Esophagus muscularis mucosa (tissue), 3 donors: ENCODE measurements around the gene DUSP22.

Experiments
- POLR2A ChIP-seq: fragments of 450-650 bp; IDR thresholded peaks from one replicate; pipeline ENCODE4 v1.6.1; 2017; ENCODE audit warnings: antibody characterized with exemption, moderate library complexity, mild to moderate bottlenecking, low read depth
- TF ChIP-seq, protein P1 (sequence below), 3 experiments: fragments of 200-600 bp in 2 of 3; fragments of 450-650 bp in 1 of 3; sonication (generic) in 2 of 3; IDR thresholded peaks; one replicate each; pipeline ENCODE4 v1.5.1; 2017 to 2019; ENCODE audit warnings: antibody characterized with exemption in 3 of 3, mild to moderate bottlenecking in 2 of 3, moderate library complexity in 1 of 3

DNA sequence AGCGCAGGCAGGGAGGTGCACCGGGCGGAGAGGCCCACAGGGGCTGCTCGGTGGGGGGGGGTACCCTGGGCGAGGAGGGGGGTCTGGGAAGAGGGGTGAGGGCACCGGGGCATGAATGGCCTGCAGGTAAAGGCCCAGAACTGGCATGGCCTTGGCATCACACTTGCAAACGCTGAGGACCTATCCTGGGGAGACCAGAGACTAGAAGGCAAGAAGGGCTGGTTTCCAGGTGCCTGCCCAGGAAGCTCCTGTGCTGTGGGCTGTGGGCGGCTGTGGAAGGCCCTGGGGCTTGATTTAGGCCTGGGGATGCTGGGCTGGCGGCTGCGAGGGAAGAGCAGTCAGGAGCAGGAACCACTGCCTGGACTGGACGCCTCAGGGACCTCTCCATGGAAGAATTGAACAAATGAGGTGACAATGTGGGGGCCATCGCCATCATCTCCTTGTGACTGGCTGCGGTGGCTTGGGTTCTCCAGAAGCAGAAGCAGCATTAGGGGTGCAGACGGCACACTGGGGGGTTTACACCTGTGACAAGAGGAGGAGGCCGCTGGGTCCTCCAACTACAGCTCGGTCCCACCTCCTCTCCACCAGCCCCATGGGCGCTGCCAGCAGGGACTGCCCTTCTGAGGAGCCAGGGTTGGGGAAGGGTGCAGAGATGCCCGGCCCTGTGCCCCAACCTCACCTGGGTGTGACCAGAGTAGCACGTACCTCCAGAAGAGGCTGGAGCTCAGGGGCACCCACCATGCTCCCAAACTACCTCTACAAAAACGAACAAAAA lies 67.2 kb downstream of the DUSP22 start:
- TF ChIP-seq, protein P1, sequence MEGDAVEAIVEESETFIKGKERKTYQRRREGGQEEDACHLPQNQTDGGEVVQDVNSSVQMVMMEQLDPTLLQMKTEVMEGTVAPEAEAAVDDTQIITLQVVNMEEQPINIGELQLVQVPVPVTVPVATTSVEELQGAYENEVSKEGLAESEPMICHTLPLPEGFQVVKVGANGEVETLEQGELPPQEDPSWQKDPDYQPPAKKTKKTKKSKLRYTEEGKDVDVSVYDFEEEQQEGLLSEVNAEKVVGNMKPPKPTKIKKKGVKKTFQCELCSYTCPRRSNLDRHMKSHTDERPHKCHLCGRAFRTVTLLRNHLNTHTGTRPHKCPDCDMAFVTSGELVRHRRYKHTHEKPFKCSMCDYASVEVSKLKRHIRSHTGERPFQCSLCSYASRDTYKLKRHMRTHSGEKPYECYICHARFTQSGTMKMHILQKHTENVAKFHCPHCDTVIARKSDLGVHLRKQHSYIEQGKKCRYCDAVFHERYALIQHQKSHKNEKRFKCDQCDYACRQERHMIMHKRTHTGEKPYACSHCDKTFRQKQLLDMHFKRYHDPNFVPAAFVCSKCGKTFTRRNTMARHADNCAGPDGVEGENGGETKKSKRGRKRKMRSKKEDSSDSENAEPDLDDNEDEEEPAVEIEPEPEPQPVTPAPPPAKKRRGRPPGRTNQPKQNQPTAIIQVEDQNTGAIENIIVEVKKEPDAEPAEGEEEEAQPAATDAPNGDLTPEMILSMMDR (IDR thresholded peaks at IDR 0.05): no peak
- TF ChIP-seq POLR2A: no peak
